ENCODE results near the gene TET3.

- TF ChIP-seq, protein P1, sequence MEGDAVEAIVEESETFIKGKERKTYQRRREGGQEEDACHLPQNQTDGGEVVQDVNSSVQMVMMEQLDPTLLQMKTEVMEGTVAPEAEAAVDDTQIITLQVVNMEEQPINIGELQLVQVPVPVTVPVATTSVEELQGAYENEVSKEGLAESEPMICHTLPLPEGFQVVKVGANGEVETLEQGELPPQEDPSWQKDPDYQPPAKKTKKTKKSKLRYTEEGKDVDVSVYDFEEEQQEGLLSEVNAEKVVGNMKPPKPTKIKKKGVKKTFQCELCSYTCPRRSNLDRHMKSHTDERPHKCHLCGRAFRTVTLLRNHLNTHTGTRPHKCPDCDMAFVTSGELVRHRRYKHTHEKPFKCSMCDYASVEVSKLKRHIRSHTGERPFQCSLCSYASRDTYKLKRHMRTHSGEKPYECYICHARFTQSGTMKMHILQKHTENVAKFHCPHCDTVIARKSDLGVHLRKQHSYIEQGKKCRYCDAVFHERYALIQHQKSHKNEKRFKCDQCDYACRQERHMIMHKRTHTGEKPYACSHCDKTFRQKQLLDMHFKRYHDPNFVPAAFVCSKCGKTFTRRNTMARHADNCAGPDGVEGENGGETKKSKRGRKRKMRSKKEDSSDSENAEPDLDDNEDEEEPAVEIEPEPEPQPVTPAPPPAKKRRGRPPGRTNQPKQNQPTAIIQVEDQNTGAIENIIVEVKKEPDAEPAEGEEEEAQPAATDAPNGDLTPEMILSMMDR (IDR thresholded peaks at IDR 0.05; ENCODE audit: poor library complexity), result no peak
- no peak for TF ChIP-seq EZH2 (IDR thresholded peaks at IDR 0.05; ENCODE audit: borderline replicate concordance)
- TF ChIP-seq EZH2phosphoT487 (IDR thresholded peaks at IDR 0.05; ENCODE audit: low read depth, severe bottlenecking, unreplicated experiment), result no peak
Observed at GRCh38 chr2:73984203-73984921, at the start of gene TET3.
